ENCODE measurements around the gene GPR183.

- TF ChIP-seq EZH2 (IDR thresholded peaks at IDR 0.05; ENCODE audit: insufficient read depth, poor library complexity, severe bottlenecking): no peak
- TF ChIP-seq EZH2phosphoT487 (IDR thresholded peaks at IDR 0.05; ENCODE audit: insufficient read depth, low read depth): no peak
Measured at GRCh38 chr13:99260216-99260615, 47.0 kb downstream of the GPR183 start.

Data from GM23248 (cell line).